Measurements from ENCODE around the gene CD3E.

CD3E gene

GRCh38 chr11:118311518-118311917 is 7.0 kb downstream of the CD3E start:
- TF ChIP-seq POLR2AphosphoS5 (IDR thresholded peaks at IDR 0.05; ENCODE audit: borderline replicate concordance, low read depth, low read length) (no peak), FOXP2 (optimal IDR thresholded peaks at IDR 0.05; ENCODE audit: control extremely low read depth, extremely low read length, insufficient read depth) (no peak)
- no peaks in the 10 kb centered on the region for H3K36me3 ChIP-seq (ENCODE audit: insufficient read depth, low read length)
- DNase-seq (ENCODE audit: low read depth, low spot score), result no peak
- H3K9ac ChIP-seq (ENCODE audit: insufficient read length), result no peak overlapping the region
- H3K9me3 ChIP-seq (ENCODE audit: low read depth, low read length), result no peaks in the 10 kb centered on the region
- no peak overlapping the region for H3K27ac ChIP-seq
- no peak overlapping the region for H3K4me3 ChIP-seq

DNA sequence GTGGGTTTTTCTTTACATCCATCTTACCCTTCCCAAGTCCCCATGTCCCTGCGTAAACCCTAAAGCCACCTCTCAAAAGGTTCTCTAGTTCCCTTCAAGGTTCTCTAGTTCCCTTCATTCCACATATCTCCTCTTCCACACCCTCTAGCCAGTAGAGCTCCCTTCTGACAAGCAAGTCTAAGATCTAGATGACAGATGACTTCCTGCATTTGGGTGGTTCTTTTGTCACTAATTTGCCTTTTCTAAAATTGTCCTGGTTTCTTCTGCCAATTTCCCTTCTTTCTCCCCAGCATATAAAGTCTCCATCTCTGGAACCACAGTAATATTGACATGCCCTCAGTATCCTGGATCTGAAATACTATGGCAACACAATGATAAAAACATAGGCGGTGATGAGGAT is 7.8 kb downstream of the CD3E start:
- no peak for DNase-seq (ENCODE audit: low read depth, low spot score)
- TF ChIP-seq POLR2AphosphoS5 (IDR thresholded peaks at IDR 0.05; ENCODE audit: borderline replicate concordance, low read depth, low read length) (no peak), EZH2 (IDR thresholded peaks at IDR 0.05) (no peak), FOXP2 (optimal IDR thresholded peaks at IDR 0.05; ENCODE audit: control extremely low read depth, extremely low read length, insufficient read depth) (no peak)
- H3K9me3 ChIP-seq (ENCODE audit: low read depth, low read length), result no peaks in the 10 kb centered on the region
- H3K36me3 ChIP-seq (ENCODE audit: insufficient read depth, low read length), result no peaks in the 10 kb centered on the region
- H3K27ac ChIP-seq, result no peak overlapping the region
- no peak overlapping the region for H3K4me3 ChIP-seq
- no peak overlapping the region for H3K9ac ChIP-seq (ENCODE audit: insufficient read length)

- Histone ChIP-seq H3K4me3 (no peak overlapping the region), H3K36me3 (ENCODE audit: insufficient read depth, low read length) (no peaks in the 10 kb centered on the region), H3K27ac (no peak overlapping the region), H3K9me3 (ENCODE audit: low read depth, low read length) (no peaks in the 10 kb centered on the region), H3K9ac (ENCODE audit: insufficient read length) (no peak overlapping the region)
- TF ChIP-seq POLR2AphosphoS5 (IDR thresholded peaks at IDR 0.05; ENCODE audit: borderline replicate concordance, low read depth, low read length) (no peak), EZH2 (IDR thresholded peaks at IDR 0.05) (no peak), FOXP2 (optimal IDR thresholded peaks at IDR 0.05; ENCODE audit: control extremely low read depth, extremely low read length, insufficient read depth) (no peak)
- no peak for DNase-seq (ENCODE audit: low read depth, low spot score)
Observed at GRCh38 chr11:118313242-118313641, 8.7 kb downstream of the CD3E start.

GRCh38 chr11:118314988-118315411 is 10.5 kb downstream of the CD3E start:
- H3K4me3 ChIP-seq, result no peak overlapping the region
- no peak overlapping the region for H3K9ac ChIP-seq (ENCODE audit: insufficient read length)
- no peak for DNase-seq (ENCODE audit: low read depth, low spot score)
- TF ChIP-seq POLR2AphosphoS5 (IDR thresholded peaks at IDR 0.05; ENCODE audit: borderline replicate concordance, low read depth, low read length), result no peak
- no peak for TF ChIP-seq EZH2 (IDR thresholded peaks at IDR 0.05)
- TF ChIP-seq FOXP2 (optimal IDR thresholded peaks at IDR 0.05; ENCODE audit: control extremely low read depth, extremely low read length, insufficient read depth), result no peak
- no peaks in the 10 kb centered on the region for H3K36me3 ChIP-seq (ENCODE audit: insufficient read depth, low read length)
- no peaks in the 10 kb centered on the region for H3K9me3 ChIP-seq (ENCODE audit: low read depth, low read length)
- no peak overlapping the region for H3K27ac ChIP-seq

DNA sequence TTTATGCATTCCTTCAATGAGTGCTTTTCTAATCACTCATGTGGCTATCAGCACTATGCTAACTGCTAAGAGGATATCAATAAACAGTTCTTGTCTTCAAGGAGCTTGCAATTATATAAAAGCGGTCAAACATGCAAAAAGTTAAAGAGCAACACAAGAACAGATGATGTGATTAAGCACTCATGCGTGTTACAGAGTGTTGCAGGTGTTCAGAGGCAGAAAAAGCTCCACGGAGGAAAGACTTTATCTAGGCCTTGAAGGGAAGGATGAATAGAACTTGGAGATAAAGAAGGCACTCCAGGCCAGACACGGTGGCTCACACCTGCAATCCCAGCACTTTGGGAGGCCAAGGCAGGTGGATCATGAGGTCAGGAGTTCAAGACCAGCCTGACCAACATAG is 13.6 kb downstream of the CD3E start:
- TF ChIP-seq EZH2 (IDR thresholded peaks at IDR 0.05), result no peak
- no peak for TF ChIP-seq FOXP2 (optimal IDR thresholded peaks at IDR 0.05; ENCODE audit: control extremely low read depth, extremely low read length, insufficient read depth)
- no peak for TF ChIP-seq POLR2AphosphoS5 (IDR thresholded peaks at IDR 0.05; ENCODE audit: borderline replicate concordance, low read depth, low read length)
- H3K4me3 ChIP-seq, result no peak overlapping the region
- H3K27ac ChIP-seq, result no peak overlapping the region
- no peak for DNase-seq (ENCODE audit: low read depth, low spot score)
- H3K36me3 ChIP-seq (ENCODE audit: insufficient read depth, low read length), result no peaks in the 10 kb centered on the region
- no peaks in the 10 kb centered on the region for H3K9me3 ChIP-seq (ENCODE audit: low read depth, low read length)
- no peak overlapping the region for H3K9ac ChIP-seq (ENCODE audit: insufficient read length)

DNA sequence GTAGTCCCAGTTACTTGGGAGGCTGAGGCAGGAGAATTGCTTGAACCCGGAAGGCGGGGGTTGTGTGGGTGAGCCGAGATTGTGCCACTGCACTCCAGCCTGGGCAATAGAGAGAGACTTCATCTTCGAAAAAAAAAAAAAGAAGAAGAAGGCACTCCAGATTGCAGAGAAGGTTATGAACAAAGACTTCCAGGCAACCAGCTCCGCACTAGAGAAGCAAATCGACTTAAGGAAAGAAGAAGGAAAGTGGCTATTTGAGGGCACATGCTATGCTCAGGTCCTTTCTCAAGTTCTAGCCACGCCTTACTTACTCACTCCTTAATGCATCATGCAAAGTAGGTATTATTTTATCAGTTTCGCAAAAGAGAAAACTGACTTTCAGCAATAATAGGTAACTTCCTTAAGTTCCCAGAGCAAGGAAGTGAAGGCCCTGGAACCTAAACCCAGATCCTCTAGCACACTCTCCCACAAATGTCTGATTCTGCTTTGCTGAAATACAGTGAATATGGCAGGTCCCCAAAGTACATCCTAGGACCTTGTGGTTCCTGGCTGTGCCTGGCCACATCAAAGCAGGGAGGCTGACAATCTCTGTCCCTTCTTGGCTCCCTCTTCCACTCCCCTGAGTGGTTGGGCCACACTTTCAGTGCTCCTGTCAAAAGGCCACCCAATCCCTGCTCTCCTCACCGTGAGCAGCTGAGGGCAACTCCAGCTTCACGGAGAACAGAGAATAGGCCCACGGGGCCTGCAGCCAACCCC is 14.2 kb downstream of the CD3E start:
- H3K9me3 ChIP-seq (ENCODE audit: low read depth, low read length), result no peaks in the 10 kb centered on the region
- no peak overlapping the region for H3K27ac ChIP-seq
- TF ChIP-seq POLR2AphosphoS5 (IDR thresholded peaks at IDR 0.05; ENCODE audit: borderline replicate concordance, low read depth, low read length), result no peak
- no peak for TF ChIP-seq FOXP2 (optimal IDR thresholded peaks at IDR 0.05; ENCODE audit: control extremely low read depth, extremely low read length, insufficient read depth)
- TF ChIP-seq EZH2 (IDR thresholded peaks at IDR 0.05), result no peak
- no peak overlapping the region for H3K9ac ChIP-seq (ENCODE audit: insufficient read length)
- no peaks in the 10 kb centered on the region for H3K36me3 ChIP-seq (ENCODE audit: insufficient read depth, low read length)
- no peak for DNase-seq (ENCODE audit: low read depth, low spot score)
- no peak overlapping the region for H3K4me3 ChIP-seq

GRCh38 chr11:118319337-118319707 is 14.8 kb downstream of the CD3E start:
- no peak overlapping the region for H3K9ac ChIP-seq (ENCODE audit: insufficient read length)
- H3K27ac ChIP-seq, result no peak overlapping the region
- DNase-seq (ENCODE audit: low read depth, low spot score), result no peak
- no peak overlapping the region for H3K4me3 ChIP-seq
- TF ChIP-seq FOXP2 (optimal IDR thresholded peaks at IDR 0.05; ENCODE audit: control extremely low read depth, extremely low read length, insufficient read depth), result no peak
- no peak for TF ChIP-seq POLR2AphosphoS5 (IDR thresholded peaks at IDR 0.05; ENCODE audit: borderline replicate concordance, low read depth, low read length)
- TF ChIP-seq EZH2 (IDR thresholded peaks at IDR 0.05), result no peak
- H3K9me3 ChIP-seq (ENCODE audit: low read depth, low read length), result no peaks in the 10 kb centered on the region
- H3K36me3 ChIP-seq (ENCODE audit: insufficient read depth, low read length), result no peaks in the 10 kb centered on the region

GRCh38 chr11:118320515-118320914 is 16.0 kb downstream of the CD3E start:
- no peaks in the 10 kb centered on the region for H3K9me3 ChIP-seq (ENCODE audit: low read depth, low read length)
- no peak for TF ChIP-seq EZH2 (IDR thresholded peaks at IDR 0.05)
- no peak for TF ChIP-seq FOXP2 (optimal IDR thresholded peaks at IDR 0.05; ENCODE audit: control extremely low read depth, extremely low read length, insufficient read depth)
- no peak for TF ChIP-seq POLR2AphosphoS5 (IDR thresholded peaks at IDR 0.05; ENCODE audit: borderline replicate concordance, low read depth, low read length)
- H3K27ac ChIP-seq, result no peak overlapping the region
- no peak overlapping the region for H3K4me3 ChIP-seq
- DNase-seq (ENCODE audit: low read depth, low spot score), result no peak
- H3K36me3 ChIP-seq (ENCODE audit: insufficient read depth, low read length), result no peaks in the 10 kb centered on the region
- no peak overlapping the region for H3K9ac ChIP-seq (ENCODE audit: insufficient read length)

All from SK-N-MC (cell line).